Fibroblast of lung (primary cell): ENCODE data around the gene KCNJ10.

ENCODE experiments used
- EZH2 ChIP-seq: IDR thresholded peaks from 2 replicates; pipeline ENCODE4 v1.5.1; 2012; ENCODE audit warnings: low read length, control low read depth, mild to moderate bottlenecking; ENCODE audit errors: missing control alignments
- TF ChIP-seq, protein P1 (sequence below), 2 donors: IDR thresholded peaks in 1 of 2; conservative IDR thresholded peaks in 1 of 2; 1 replicate in 1 of 2; 2 replicates in 1 of 2; pipeline ENCODE4 v1.5.1; 2011 to 2012; ENCODE audit warnings: low read length in 2 of 2, control low read depth in 1 of 2, inconsistent platforms in 1 of 2, low read depth in 1 of 2, mild to moderate bottlenecking in 1 of 2

- TF ChIP-seq, protein P1, sequence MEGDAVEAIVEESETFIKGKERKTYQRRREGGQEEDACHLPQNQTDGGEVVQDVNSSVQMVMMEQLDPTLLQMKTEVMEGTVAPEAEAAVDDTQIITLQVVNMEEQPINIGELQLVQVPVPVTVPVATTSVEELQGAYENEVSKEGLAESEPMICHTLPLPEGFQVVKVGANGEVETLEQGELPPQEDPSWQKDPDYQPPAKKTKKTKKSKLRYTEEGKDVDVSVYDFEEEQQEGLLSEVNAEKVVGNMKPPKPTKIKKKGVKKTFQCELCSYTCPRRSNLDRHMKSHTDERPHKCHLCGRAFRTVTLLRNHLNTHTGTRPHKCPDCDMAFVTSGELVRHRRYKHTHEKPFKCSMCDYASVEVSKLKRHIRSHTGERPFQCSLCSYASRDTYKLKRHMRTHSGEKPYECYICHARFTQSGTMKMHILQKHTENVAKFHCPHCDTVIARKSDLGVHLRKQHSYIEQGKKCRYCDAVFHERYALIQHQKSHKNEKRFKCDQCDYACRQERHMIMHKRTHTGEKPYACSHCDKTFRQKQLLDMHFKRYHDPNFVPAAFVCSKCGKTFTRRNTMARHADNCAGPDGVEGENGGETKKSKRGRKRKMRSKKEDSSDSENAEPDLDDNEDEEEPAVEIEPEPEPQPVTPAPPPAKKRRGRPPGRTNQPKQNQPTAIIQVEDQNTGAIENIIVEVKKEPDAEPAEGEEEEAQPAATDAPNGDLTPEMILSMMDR (conservative IDR thresholded peaks at IDR 0.05 in 1 of 2, IDR thresholded peaks at IDR 0.05 in 1 of 2; ENCODE audit: low read depth in 1 of 2, low read length in 2 of 2), result no peak
- no peak for TF ChIP-seq EZH2
Observed at GRCh38 chr1:159953536-159954515, 116.1 kb downstream of the KCNJ10 start, which contains the start of gene SLAMF9.
